Ovary (tissue), 3 donors: ENCODE data around the gene PBXIP1.

Experiments used
- CTCF ChIP-seq, 3 donors: fragments of 450-650 bp in 2 of 3; fragments of 200-600 bp in 1 of 3; IDR thresholded peaks; one replicate each; pipeline versions ENCODE4 v1.5.1 to v1.8.0; 2016 to 2022; ENCODE audit warnings: antibody characterized with exemption in 3 of 3, mild to moderate bottlenecking in 1 of 3
- EP300 ChIP-seq: sonication (generic); formaldehyde crosslinking; IDR thresholded peaks from one replicate; pipeline ENCODE4 v1.6.1; 2017; ENCODE audit warnings: antibody characterized with exemption
- POLR2A ChIP-seq: fragments of 450-650 bp; IDR thresholded peaks from one replicate; pipeline ENCODE4 v1.6.1; 2017; ENCODE audit warnings: antibody characterized with exemption, mild to moderate bottlenecking, moderate library complexity
- donor health status: DM: no; HTN: no; CAD: no.

- TF ChIP-seq CTCF (IDR thresholded peaks at IDR 0.05) (no peak), POLR2A (no peak), EP300 (no peak)
These were observed 47.0 kb downstream of the PBXIP1 start for GRCh38 chr1:154908937-154909336.
